HEK293 (cell line): Measurements from ENCODE around the gene GPATCH4.
A peak's percentile ranks its signal among the peaks of the same experiment; 100 is the strongest.

ENCODE experiments used
- CTCF ChIA-PET: fragments of 350-600 bp; formaldehyde crosslinking; extraction: SDS; loops from one replicate; lab custom pipeline; 2021; ENCODE audit warnings: antibody characterized with exemption; lab: Yijun Ruan, JAX
- POLR2A ChIA-PET: fragments of 300-600 bp; formaldehyde crosslinking; extraction: SDS; loops from one replicate; lab custom pipeline; 2020; ENCODE audit warnings: antibody characterized with exemption, inconsistent platforms; lab: Yijun Ruan, JAX
- H3K27ac ChIP-seq: fragments of 200-500 bp; sonication (Bioruptor generic); 2 replicates; pipeline ENCODE4 v1.5.1; 2014; ENCODE audit warnings: low read depth, low read length, control low read depth, inconsistent platforms; ENCODE audit errors: extremely low read depth
- H3K36me3 ChIP-seq, 2 experiments: fragments of 200-500 bp in 1 of 2; sonication (Bioruptor generic) in 1 of 2; 1 replicate in 1 of 2; 2 replicates in 1 of 2; pipeline ENCODE4 v1.5.1; 2014 to 2017; ENCODE audit warnings: inconsistent platforms in 2 of 2, low read length in 2 of 2; ENCODE audit not compliant: control insufficient read depth in 2 of 2, insufficient read depth in 1 of 2
- H3K4me1 ChIP-seq: fragments of 200-500 bp; sonication (Bioruptor generic); 2 replicates; pipeline ENCODE4 v1.5.1; 2014; ENCODE audit warnings: mild to moderate bottlenecking, low read length, inconsistent platforms; ENCODE audit not compliant: control insufficient read depth, insufficient read depth
- H3K4me3 ChIP-seq: 2 replicates; pipeline ENCODE4 v1.5.1; 2011; ENCODE audit warnings: low read depth, mild to moderate bottlenecking, control low read depth, low read length, moderate library complexity
- H3K9me3 ChIP-seq: fragments of 200-500 bp; sonication (Bioruptor generic); 2 replicates; pipeline ENCODE4 v1.5.1; 2014; ENCODE audit warnings: low read depth, low read length, inconsistent platforms; ENCODE audit not compliant: control insufficient read depth, insufficient read depth
- EGR2 ChIP-seq: fragments of 450-650 bp; formaldehyde crosslinking; IDR thresholded peaks from 2 replicates; pipeline ENCODE4 v1.5.1; 2016; ENCODE audit warnings: low read depth, missing biosample characterization, missing genetic modification characterization
- GLIS1 ChIP-seq: fragments of 450-650 bp; formaldehyde crosslinking; IDR thresholded peaks from 2 replicates; pipeline ENCODE4 v1.5.1; 2016; ENCODE audit warnings: missing biosample characterization, missing genetic modification characterization
- IKZF3 ChIP-seq: fragments of 450-650 bp; IDR thresholded peaks from 2 replicates; pipeline ENCODE4 v1.5.0; 2018; ENCODE audit warnings: missing biosample characterization, mild to moderate bottlenecking, missing genetic modification characterization, moderate library complexity
- PRDM1 ChIP-seq: fragments of 450-650 bp; formaldehyde crosslinking; IDR thresholded peaks from 2 replicates; pipeline ENCODE4; 2016; ENCODE audit warnings: missing biosample characterization, missing genetic modification characterization
- SP2 ChIP-seq: fragments of 450-650 bp; formaldehyde crosslinking; IDR thresholded peaks from 2 replicates; pipeline ENCODE4 v1.5.1; 2016; ENCODE audit warnings: missing biosample characterization, missing genetic modification characterization
- YY1 ChIP-seq: fragments of 450-650 bp; formaldehyde crosslinking; IDR thresholded peaks from 2 replicates; pipeline ENCODE4 v1.5.1; 2018; ENCODE audit warnings: missing biosample characterization, missing genetic modification characterization
- YY2 ChIP-seq: fragments of 450-650 bp; formaldehyde crosslinking; IDR thresholded peaks from 2 replicates; pipeline ENCODE4 v1.5.1; 2016; ENCODE audit warnings: missing biosample characterization, missing genetic modification characterization
- ZBTB17 ChIP-seq: fragments of 450-650 bp; formaldehyde crosslinking; IDR thresholded peaks from 2 replicates; pipeline ENCODE4 v1.5.1; 2016; ENCODE audit warnings: missing biosample characterization, missing genetic modification characterization
- ZFHX2 ChIP-seq: fragments of 450-650 bp; formaldehyde crosslinking; conservative IDR thresholded peaks from 2 replicates; pipeline ENCODE4 v1.5.1; 2016; ENCODE audit warnings: missing biosample characterization, missing genetic modification characterization
- ZFP3 ChIP-seq: fragments of 450-650 bp; formaldehyde crosslinking; IDR thresholded peaks from 2 replicates; pipeline ENCODE4 v1.5.1; 2016; ENCODE audit warnings: low read depth, missing biosample characterization, missing genetic modification characterization
- ZNF132 ChIP-seq: fragments of 450-650 bp; formaldehyde crosslinking; IDR thresholded peaks from 2 replicates; pipeline ENCODE4 v1.5.1; 2017; ENCODE audit warnings: missing biosample characterization, missing genetic modification characterization, borderline replicate concordance
- ZNF175 ChIP-seq: fragments of 450-650 bp; formaldehyde crosslinking; IDR thresholded peaks from 2 replicates; pipeline ENCODE4 v1.5.1; 2016; ENCODE audit warnings: missing biosample characterization, missing genetic modification characterization
- ZNF221 ChIP-seq: fragments of 450-650 bp; formaldehyde crosslinking; IDR thresholded peaks from 2 replicates; pipeline ENCODE4 v1.5.1; 2017; ENCODE audit warnings: missing biosample characterization, missing genetic modification characterization, borderline replicate concordance
- ZNF239 ChIP-seq: fragments of 450-650 bp; formaldehyde crosslinking; IDR thresholded peaks from 2 replicates; pipeline ENCODE4 v1.5.1; 2016; ENCODE audit warnings: missing biosample characterization, missing genetic modification characterization
- ZNF416 ChIP-seq: fragments of 450-650 bp; formaldehyde crosslinking; IDR thresholded peaks from 2 replicates; pipeline ENCODE4 v1.5.1; 2016; ENCODE audit warnings: missing biosample characterization, missing genetic modification characterization
- ZNF501 ChIP-seq: fragments of 450-650 bp; formaldehyde crosslinking; IDR thresholded peaks from 2 replicates; pipeline ENCODE4 v1.5.1; 2016; ENCODE audit warnings: missing biosample characterization, missing genetic modification characterization
- ZNF521 ChIP-seq: fragments of 450-650 bp; formaldehyde crosslinking; IDR thresholded peaks from 2 replicates; pipeline ENCODE4 v1.5.1; 2017; ENCODE audit warnings: missing biosample characterization, mild to moderate bottlenecking, missing genetic modification characterization
- ZNF544 ChIP-seq: fragments of 450-650 bp; formaldehyde crosslinking; IDR thresholded peaks from 2 replicates; pipeline ENCODE4 v1.5.0; 2017; ENCODE audit warnings: missing biosample characterization, missing genetic modification characterization
- ZNF600 ChIP-seq: fragments of 450-650 bp; formaldehyde crosslinking; IDR thresholded peaks from 2 replicates; pipeline ENCODE4 v1.5.1; 2016; ENCODE audit warnings: missing biosample characterization, missing genetic modification characterization
- ZNF830 ChIP-seq: fragments of 450-650 bp; IDR thresholded peaks from 2 replicates; pipeline ENCODE4 v1.5.0; 2018; ENCODE audit warnings: missing biosample characterization, missing genetic modification characterization, low read depth, mild to moderate bottlenecking, moderate library complexity
- ZSCAN23 ChIP-seq: fragments of 450-650 bp; formaldehyde crosslinking; IDR thresholded peaks from 2 replicates; pipeline ENCODE4 v1.5.1; 2016; ENCODE audit warnings: missing biosample characterization, missing genetic modification characterization
- TF ChIP-seq, protein P1 (sequence below): fragments of 450-650 bp; formaldehyde crosslinking; IDR thresholded peaks from 2 replicates; pipeline ENCODE4 v1.5.1; 2016; ENCODE audit warnings: missing biosample characterization, missing genetic modification characterization
- TF ChIP-seq, protein P2 (sequence below): fragments of 450-650 bp; formaldehyde crosslinking; IDR thresholded peaks from 2 replicates; pipeline ENCODE4 v1.5.1; 2016; ENCODE audit warnings: missing biosample characterization, missing genetic modification characterization, low read depth
- TF ChIP-seq, protein P3 (sequence below): fragments of 450-650 bp; formaldehyde crosslinking; IDR thresholded peaks from 2 replicates; pipeline ENCODE4 v1.5.1; 2016; ENCODE audit warnings: missing biosample characterization, missing genetic modification characterization, borderline replicate concordance

The GPATCH4 gene

DNA sequence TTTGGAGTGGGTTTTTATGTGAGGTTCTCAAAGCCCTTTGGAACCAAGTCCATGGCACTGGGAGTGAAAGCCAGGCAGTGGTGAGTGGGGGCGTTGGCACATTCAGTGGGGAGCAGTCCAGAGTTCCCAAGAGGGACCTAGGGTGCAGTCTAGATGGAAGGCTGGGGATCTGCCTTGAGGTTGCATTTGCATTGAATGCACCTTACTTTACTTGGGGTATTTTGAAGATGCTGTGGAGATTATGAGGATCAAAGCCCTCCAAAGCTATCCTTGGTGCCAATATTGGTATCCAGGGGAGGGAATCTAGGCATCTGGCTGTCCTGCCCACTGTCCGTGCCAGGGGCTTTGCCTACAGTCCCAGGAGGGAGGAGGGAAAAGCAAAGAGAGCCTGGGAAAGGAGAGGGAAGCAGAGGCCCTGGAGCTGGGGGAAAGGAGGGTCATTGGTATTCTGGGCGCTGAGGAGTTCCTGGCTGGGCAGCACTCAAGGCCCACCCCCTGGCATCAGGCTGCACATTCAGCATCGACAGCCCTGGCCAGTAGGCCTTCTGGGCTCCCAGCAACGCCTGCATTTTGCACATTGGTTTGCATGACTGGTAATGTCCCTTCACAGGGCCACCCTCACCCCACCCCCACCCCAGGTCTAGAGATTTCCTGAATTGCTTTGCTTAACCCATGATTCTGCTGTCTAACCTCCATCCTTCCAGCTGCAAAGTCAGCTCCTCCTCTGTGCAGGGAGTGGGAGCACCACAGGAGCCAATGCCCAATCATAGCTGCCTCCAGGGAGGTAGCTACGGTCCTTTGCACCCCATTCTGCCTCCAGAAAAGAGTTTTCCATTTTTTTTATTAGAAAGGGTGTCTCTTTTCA, 39.8 kb upstream of the GPATCH4 start:
- no peak for TF ChIP-seq ZSCAN23 (tag by site-specific recombination)
- TF ChIP-seq, protein P1, sequence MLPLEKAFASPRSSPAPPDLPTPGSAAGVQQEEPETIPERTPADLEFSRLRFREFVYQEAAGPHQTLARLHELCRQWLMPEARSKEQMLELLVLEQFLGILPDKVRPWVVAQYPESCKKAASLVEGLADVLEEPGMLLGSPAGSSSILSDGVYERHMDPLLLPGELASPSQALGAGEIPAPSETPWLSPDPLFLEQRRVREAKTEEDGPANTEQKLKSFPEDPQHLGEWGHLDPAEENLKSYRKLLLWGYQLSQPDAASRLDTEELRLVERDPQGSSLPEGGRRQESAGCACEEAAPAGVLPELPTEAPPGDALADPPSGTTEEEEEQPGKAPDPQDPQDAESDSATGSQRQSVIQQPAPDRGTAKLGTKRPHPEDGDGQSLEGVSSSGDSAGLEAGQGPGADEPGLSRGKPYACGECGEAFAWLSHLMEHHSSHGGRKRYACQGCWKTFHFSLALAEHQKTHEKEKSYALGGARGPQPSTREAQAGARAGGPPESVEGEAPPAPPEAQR (tag by site-specific recombination), result no peak
- no peak for TF ChIP-seq ZNF416 (tag by site-specific recombination)
- no peak for TF ChIP-seq YY1
- no peak for TF ChIP-seq ZNF544
- no peak for TF ChIP-seq EGR2 (tag by site-specific recombination)
- CTCF ChIA-PET, result interaction anchor here (0.6 to 7.1 kb wide), 8 partner anchors 10 to 209 kb away, joined by 3 to 79 read pairs (median 4); no protein-coding TSS in a partner anchor
- H3K9me3 ChIP-seq, result no peaks in the 10 kb centered on the region
- no peaks in the 10 kb centered on the region for H3K4me1 ChIP-seq
- no peaks in the 10 kb centered on the region for H3K36me3 ChIP-seq
- H3K27ac ChIP-seq, result no peak overlapping the region
- H3K4me3 ChIP-seq, result peak overlapping the region; percentile 3; the same call in 1 of the 2 replicates
- POLR2A ChIA-PET, result no interaction called here

DNA sequence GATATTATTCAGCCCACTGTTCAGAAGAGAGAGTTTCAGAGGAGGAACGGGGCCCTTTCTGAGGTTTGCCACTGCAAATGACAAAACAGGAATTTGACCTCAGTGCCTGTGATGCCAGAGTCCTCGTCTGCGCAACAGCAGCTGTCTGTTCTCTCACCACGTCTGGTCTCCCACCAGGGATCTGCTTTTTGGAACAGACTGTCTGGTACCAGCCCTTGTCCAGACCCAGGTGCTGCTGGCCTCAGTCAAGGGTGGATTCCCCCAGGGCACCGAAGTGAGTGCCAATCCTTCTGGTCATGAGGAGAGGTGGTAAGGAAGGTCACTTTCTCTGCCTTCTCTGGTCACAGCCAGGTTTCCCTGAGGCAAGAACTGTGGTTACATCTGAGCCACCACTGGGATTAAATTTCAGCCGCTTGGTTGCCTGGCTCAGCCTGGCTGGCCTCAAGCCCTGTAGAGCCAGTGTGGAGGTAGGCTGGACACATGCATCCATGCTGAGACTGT, 38.4 kb upstream of the GPATCH4 start:
- Histone ChIP-seq H3K4me1 (no peaks in the 10 kb centered on the region), H3K27ac (no peak overlapping the region), H3K36me3 (no peaks in the 10 kb centered on the region), H3K4me3 (no peak overlapping the region), H3K9me3 (no peaks in the 10 kb centered on the region)
- CTCF ChIA-PET, result interaction anchor here (0.7 to 7.1 kb wide), 4 partner anchors 9 to 84 kb away, joined by 3 to 79 read pairs (median 6); no protein-coding TSS in a partner anchor
- no peak for TF ChIP-seq ZNF132 (tag by site-specific recombination)
- TF ChIP-seq PRDM1 (tag by site-specific recombination), result peak; percentile 48; the same call in 1 of the 2 replicates
- no peak for TF ChIP-seq ZNF175 (tag by site-specific recombination)
- no peak for TF ChIP-seq ZNF239 (tag by site-specific recombination)
- TF ChIP-seq SP2 (tag by site-specific recombination), result no peak
- TF ChIP-seq ZNF600, result peak; percentile 81
- no peak for TF ChIP-seq ZFP3 (tag by site-specific recombination)
- no peak for TF ChIP-seq IKZF3 (tag by site-specific recombination)
- TF ChIP-seq ZNF521 (tag by site-specific recombination), result no peak
- TF ChIP-seq ZBTB17, result peak; percentile 40; the same call in 1 of the 2 replicates
- POLR2A ChIA-PET, result interaction anchor here (0.9 kb wide), 1 partner anchor 12 kb away, joined by 3 read pairs; no protein-coding TSS in a partner anchor

DNA sequence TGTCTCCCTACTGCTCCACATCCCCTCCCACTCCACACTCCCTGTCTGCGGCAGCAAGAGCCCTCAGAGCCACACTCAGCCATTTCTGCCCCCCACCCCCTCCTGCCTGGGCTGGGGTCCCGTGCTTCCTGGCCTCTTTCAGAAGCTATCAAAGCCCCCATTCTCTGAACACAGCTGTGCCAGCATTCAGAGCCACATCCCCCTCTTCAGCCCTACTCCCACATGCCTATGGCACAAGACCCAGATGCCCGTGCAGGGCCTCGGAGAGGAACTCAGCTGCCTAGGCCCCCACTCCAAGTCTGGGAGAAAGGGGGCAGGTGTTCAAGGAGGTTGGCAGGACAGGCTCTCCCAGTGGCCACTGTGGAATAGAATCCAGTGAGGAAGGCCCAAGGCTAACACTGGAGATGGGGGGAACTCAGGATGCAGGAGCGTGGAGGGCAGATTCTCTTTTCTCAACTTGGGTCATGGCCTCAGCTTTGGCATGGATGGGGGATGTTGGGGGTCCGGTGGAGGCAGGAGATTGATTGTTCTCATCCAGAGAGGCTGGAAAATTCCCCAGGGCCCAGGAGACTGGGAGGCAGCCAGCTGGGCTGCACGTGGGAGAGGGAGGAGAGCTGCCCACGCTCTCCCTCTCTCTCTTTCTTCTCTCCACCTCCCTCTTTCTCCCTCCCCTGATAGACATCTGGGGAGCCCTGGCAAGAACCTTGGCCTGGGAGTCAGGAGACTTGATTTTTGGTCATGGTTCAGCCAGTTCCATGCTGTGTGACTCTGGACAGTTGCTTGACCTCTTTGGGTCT, 37.1 kb upstream of the GPATCH4 start:
- no peaks in the 10 kb centered on the region for H3K36me3 ChIP-seq
- H3K27ac ChIP-seq, result no peak overlapping the region
- CTCF ChIA-PET, result interaction anchor here (0.9 to 7.1 kb wide), 3 partner anchors 12 to 20 kb away, joined by 3 to 79 read pairs (median 7); no protein-coding TSS in a partner anchor
- H3K4me3 ChIP-seq, result no peak overlapping the region
- H3K4me1 ChIP-seq, result no peaks in the 10 kb centered on the region
- POLR2A ChIA-PET, result no interaction called here
- H3K9me3 ChIP-seq, result no peaks in the 10 kb centered on the region
- TF ChIP-seq, protein P2, sequence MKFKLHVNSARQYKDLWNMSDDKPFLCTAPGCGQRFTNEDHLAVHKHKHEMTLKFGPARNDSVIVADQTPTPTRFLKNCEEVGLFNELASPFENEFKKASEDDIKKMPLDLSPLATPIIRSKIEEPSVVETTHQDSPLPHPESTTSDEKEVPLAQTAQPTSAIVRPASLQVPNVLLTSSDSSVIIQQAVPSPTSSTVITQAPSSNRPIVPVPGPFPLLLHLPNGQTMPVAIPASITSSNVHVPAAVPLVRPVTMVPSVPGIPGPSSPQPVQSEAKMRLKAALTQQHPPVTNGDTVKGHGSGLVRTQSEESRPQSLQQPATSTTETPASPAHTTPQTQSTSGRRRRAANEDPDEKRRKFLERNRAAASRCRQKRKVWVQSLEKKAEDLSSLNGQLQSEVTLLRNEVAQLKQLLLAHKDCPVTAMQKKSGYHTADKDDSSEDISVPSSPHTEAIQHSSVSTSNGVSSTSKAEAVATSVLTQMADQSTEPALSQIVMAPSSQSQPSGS, result no peak
- TF ChIP-seq EGR2 (tag by site-specific recombination), result peak; percentile 74; the same call in 1 of the 2 replicates
- no peak for TF ChIP-seq ZNF830 (tag by site-specific recombination)
- no peak for TF ChIP-seq YY2 (tag by site-specific recombination)
- TF ChIP-seq, protein P3, sequence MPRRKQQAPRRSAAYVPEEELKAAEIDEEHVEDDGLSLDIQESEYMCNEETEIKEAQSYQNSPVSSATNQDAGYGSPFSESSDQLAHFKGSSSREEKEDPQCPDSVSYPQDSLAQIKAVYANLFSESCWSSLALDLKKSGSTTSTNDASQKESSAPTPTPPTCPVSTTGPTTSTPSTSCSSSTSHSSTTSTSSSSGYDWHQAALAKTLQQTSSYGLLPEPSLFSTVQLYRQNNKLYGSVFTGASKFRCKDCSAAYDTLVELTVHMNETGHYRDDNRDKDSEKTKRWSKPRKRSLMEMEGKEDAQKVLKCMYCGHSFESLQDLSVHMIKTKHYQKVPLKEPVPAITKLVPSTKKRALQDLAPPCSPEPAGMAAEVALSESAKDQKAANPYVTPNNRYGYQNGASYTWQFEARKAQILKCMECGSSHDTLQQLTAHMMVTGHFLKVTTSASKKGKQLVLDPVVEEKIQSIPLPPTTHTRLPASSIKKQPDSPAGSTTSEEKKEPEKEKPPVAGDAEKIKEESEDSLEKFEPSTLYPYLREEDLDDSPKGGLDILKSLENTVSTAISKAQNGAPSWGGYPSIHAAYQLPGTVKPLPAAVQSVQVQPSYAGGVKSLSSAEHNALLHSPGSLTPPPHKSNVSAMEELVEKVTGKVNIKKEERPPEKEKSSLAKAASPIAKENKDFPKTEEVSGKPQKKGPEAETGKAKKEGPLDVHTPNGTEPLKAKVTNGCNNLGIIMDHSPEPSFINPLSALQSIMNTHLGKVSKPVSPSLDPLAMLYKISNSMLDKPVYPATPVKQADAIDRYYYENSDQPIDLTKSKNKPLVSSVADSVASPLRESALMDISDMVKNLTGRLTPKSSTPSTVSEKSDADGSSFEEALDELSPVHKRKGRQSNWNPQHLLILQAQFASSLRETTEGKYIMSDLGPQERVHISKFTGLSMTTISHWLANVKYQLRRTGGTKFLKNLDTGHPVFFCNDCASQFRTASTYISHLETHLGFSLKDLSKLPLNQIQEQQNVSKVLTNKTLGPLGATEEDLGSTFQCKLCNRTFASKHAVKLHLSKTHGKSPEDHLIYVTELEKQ (tag by site-specific recombination), result no peak
- no peak for TF ChIP-seq ZNF221 (tag by site-specific recombination)
- TF ChIP-seq GLIS1, result no peak
- peak; percentile 80 for TF ChIP-seq ZFHX2 (tag by site-specific recombination)
- no peak for TF ChIP-seq ZNF501 (tag by site-specific recombination)
